ENCODE measurements around the gene ADCK1. TPM values are rescaled to one million over a fixed set of nuclear protein-coding genes. Genes with fewer than 3 reads are reported as not detected.
A peak's percentile ranks its signal among the peaks of the same experiment; 100 is the strongest.
"Not testable (repeated sequence)": the region's sequence is repeated elsewhere in the genome, so short reads cannot be mapped to it uniquely, and the experiment has no call there.

ADCK1 gene
- total RNA-seq, 1 donor from 2014 or later = 12.3 TPM

DNA sequence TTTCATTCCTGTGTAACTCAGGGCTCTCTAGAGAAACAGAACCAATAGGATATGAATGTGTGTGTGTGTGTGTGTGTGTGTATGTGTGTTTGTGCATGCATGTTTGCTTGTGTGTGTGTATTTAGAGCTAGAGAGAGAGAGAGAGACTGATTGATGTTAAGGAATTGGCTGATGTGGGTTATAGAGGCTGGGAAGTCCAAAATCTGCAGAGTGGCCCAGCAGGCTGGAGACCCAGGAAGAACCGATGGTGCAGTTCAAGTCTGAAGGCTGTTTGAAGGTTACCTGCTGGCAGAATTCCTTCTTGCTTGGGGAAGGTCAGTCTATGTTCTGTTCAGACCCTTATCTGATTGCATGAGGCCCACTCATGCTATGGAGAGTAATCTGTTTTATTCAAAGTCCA, 64.7 kb downstream of the ADCK1 start:
- no peak for DNase-seq (ENCODE audit: low read depth)

DNA sequence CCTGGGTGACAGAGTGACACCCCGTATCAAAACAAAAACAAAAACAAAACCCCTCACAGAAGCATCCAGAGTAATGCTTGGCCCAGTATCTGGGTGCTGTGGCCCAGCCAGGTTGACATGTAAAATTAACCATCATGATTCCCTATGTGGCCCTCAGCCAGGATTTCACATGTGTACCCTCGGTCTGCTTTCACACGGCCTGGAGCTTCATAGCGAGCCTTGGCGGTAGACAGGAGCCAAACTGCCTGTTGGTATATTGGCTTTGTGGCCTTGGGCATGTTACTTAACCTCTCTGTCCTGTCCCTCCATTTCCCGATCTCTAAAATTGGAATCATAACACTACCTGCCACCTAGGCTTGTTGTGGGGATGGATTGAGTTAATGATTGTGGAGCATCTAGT, 65.5 kb downstream of the ADCK1 start:
- DNase-seq (ENCODE audit: low read depth) = no peak

DNA sequence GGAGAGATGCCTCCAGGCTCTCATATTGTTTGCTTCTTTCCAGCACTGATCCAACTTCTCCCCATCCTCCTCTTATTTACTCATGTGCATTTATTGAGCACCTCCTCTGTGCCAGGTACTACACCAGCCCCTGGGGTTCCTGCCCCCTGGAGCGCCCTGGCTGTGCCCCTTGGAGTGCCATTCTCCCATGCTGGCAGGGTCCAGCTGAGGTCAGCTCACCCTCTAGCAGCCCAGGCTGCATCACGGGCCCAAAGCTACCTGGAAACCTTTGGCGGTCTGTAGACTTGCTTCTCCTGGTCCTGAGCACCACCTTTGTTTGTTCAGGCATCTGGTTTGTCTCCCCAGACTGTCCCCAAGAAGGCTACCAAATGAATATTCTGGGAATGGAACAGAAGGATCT, 67.0 kb downstream of the ADCK1 start:
- DNase-seq (ENCODE audit: low read depth) = no peak

DNA sequence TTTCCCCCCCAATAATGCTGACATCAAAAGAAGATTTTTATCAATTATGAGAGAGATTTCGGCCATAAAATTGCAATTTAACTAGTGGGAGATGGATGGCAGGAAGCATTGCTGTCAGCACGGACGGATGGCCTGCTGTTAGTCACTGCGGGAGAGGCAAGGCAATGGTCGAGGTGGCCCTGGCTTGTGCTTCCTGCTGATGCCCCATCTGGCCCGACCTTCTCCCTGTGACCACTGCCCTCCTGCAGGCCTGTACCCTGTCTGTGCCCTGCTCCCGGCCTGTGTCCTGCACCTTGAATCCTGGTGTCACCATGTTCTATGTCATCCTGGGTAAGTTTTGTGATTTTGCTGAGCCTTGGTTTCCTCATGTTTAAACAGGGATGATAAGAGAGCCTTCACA, 67.6 kb downstream of the ADCK1 start:
- no peak for DNase-seq (ENCODE audit: low read depth)

DNA sequence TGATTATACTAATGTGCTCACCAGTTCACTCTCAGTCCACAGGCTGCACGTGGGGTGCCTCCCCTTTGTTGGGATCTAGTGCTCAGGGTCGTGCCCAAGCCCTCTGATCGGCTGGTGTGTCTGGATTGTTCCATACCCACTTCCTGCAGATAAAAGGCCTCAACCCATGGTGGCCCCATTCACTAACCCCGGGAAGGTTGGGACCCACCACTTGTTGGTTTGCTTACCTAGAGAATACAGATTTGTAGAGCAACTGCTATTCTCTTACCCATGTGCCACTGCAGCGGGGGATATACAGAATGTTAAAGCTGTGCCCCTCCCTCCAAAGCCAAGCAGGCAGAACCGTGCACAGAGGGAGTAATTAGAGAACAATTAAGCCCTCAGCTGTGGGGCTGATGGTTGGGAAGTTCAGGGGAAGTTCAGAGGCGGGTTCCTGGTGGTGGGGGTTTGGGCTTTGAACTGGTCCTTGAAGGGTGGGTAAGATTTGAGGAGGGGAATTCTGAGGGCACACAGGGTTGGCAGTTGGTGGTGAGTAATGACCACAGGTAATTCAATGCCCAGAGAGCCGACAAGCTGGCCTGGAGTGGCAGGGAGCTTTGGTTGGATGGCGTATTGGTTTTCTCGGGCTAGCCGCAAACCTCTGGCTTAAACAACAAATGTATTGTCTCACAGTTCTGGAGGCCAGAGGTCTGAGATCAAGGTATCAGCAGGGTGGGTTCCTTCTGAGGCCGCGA, 68.8 kb downstream of the ADCK1 start:
- DNase-seq (ENCODE audit: low read depth) = peak; percentile 81

DNA sequence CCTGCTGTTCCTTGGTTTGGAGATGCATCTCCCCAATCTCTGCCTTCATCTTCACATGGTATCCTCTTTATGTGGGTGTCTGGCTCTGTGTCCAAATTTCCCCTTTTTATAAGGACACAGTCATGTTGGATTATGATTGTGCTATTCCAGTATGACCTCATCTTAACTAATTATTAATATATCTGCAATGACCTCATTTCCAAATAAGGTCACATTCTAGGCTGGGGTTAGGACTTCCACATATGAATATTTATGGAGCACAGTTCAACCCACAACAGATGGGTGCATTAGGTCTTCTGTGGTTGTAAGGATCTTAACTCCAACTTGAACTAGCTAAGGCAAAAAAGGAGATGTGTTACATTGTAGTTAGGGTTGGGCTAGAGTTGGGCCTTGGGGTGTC, 69.4 kb downstream of the ADCK1 start:
- DNase-seq (ENCODE audit: low read depth) = peak; percentile 46

DNA sequence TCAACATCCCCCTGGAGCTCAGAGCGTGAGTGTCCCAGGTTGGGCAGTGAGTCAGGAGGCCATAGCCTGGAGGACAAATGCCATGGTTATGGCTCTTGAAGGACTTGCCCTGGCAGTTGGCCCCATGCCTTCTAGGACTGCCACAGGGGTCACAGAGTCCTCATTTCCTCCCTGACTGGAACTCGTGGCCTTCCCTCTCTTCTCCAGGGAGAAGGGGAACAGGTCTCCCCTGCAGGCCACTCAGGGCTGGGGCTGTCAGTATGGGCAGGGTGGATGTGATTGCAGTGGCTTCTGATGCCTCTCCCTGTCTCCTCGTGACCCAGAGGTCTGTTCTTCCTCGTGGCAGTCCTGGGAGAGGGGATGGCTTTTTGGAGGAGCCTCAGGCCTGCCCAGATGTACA, 70.7 kb downstream of the ADCK1 start:
- DNase-seq (ENCODE audit: low read depth) = no peak

DNA sequence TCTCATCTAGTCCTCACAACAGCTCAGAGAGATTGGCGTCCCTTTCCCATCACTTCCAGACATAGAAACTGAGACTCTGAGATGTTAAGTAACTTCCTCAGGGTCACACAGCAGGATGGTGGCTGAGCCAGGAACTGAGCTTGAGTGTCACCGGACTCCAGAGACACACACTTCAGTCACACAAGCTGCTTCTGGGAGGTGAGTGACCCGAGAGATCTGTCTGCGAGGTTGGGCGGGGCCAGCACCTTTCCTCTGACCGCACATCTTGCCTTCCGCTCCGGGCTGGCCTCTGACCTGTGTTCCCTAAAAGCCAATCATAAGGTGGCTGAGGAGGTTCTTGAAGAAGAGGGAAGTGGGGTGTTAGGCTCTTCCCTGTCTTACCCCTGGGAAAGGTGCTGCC, 72.2 kb downstream of the ADCK1 start:
- no peak for DNase-seq (ENCODE audit: low read depth)

DNA sequence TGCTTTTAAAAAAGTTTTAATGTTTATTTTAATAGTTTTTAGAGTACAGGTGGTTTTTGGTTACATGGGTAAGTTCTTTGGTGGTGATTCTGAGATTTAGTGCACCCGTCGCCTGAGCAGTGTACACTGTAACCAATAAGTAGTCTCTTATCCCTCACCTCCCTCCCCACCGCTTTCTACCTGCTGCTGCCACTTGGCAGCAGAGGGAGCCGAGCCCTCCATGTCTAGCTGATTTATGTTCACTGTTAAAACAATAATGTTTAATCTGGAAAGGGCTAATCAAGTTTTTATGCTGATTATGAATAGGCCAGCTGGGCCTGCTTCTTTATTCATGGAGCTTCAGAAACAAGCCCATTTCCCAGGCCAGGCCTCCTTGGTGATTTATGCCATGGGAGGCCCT, 73.1 kb downstream of the ADCK1 start:
- no peak for DNase-seq (ENCODE audit: low read depth)

DNA sequence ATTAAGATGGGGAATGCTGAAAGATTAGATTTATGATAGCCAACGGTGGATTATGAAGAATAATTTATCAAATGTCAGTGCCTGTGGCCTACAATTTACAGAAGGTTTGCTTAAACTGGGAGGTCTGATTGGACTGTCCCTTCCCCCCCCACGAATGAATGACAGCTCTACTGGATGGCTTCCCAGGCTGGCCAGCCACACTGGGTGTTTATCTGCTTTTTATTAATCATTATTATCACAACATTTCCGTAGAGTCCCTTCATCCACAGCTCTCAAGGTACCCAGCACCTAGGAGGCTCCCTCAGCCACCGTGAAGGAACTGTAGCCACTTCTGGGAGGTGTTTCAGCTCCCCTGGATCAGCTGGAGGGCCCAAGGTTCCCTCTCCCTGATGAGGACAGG, 78.9 kb downstream of the ADCK1 start:
- DNase-seq (ENCODE audit: low read depth) = no peak

DNA sequence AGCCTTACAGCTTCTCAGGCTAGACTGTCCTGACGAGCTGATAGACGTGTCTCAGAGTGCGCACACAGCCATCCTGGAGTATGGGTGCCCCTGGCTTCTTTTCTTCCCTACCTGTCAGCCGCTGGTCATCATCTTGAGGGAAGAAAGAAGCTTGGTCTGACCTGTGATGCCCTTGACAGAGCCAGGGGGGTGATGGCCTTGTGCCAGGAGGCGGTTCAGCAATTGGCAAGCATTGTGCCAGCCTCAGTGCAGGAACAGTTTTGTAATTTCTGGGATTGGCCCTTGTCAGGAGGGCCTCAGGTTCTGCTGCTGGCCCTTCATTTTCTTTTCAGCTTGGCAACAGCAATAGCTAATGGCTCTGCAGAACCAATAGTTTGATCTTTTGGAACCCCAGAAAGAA, 80.1 kb downstream of the ADCK1 start:
- no peak for DNase-seq (ENCODE audit: low read depth)

DNA sequence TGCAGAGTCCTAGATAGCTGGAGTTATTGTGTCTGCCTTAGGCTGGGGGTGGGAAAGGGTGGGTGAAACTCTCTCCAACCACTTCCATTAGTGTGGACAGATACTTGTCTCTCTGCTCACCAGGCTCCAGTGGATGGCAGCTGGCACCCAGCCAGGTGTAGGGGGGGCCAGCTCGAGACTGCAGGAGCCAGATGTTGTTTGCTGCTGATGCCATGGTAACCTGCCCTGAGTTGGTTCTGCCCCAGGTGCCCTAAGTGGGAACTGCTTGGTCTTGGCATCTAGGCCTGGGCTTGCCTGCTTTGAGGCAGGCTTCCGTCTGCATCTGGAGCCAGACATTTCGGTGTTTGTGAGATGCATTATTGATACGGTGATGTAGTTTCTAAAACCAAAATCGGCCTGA, 82.2 kb downstream of the ADCK1 start:
- peak; percentile 39 for DNase-seq (ENCODE audit: low read depth)

DNA sequence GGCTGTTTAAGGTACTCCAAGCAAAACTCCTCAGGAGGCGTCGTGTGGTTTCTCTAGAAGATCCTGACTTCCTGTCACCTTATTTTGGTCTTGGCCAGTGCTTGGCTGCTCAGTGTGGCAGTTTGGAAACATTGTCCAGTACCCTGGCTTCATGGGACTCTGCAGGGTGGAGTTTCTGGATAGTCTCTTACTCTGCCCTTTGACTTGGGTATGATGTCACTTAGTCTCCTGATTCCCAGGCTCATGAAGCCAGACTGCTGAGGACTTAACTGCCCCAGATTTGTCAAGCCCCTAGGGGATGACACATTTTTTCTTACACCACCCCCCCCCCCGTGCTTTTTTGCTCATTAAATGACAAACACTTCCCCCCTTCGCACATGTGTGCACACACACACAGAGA, 82.7 kb downstream of the ADCK1 start:
- peak; percentile 37 for DNase-seq (ENCODE audit: low read depth)

DNA sequence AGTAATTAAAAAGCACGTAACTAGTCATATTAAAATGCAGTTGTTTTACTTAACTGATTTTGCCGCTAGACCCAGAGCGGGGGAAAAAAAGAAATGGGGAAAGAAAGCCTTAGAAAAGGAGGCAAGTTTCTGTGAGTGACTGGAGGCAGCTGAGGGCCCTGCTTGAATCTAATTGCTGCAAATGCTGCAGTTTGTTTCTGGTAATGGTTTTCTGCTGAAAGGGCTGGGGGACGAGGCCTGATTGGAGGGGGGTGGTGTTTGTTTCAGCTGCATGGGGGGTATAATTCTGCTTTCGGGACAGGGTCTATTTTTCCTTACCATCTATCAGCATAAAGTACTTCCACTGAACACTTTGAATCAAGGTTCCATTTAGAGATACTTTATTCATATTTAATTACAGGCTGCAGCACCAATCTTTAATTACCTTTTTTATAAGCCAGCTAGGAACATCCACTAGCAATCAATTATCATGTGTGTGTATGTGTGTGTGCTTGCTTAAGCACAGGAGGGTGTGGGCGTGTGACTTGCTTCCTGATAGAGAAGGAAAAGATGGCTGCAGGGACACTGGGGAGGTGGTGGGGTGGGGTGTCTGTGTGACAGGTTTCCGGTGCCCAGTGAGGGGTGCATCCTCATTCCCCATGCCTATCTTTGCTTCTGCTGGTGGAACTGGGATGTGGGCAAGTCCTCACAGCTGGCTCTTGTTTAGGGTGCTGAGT, 83.4 kb downstream of the ADCK1 start:
- no peak for DNase-seq (ENCODE audit: low read depth)

DNA sequence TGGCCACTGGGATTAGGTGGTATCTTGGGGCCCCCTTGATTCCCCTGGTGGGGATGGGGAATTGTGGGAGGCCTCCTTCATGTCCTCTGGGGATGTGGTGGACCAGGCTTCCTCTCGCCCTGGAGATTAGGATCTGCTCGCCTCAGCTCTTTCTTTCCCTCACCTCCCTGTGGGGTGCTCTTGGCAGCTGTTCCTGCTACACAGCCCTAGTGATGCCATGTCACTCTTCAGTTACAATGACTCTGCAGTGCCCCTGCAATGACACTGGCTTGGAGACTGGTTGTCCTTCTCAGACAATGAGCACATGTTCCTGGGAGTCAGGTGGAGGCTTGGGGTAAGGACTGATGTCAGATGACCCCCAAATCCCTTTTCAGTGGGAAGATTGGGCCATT, 83.9 kb downstream of the ADCK1 start:
- DNase-seq (ENCODE audit: low read depth) = peak; percentile 54

DNA sequence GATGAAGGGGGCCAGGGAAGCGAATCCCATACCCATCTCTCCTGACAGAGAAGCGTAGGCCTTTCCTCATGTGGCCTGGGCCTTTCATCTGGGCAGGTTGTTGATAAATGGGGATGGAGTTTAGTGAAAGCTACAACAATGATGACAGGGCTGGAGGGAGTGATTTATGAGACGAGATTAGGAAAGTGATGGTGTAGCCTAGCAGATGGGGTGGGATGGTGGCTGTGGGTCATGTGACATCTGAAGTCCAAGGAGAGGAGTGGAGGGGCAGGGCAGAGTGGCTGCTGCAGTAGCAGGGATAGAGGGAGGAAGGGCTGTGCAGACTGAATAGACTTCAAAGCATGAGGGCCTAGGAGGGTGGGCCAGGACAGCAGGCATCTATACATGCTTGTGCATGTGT, 85.5 kb downstream of the ADCK1 start:
- no peak for DNase-seq (ENCODE audit: low read depth)

DNA sequence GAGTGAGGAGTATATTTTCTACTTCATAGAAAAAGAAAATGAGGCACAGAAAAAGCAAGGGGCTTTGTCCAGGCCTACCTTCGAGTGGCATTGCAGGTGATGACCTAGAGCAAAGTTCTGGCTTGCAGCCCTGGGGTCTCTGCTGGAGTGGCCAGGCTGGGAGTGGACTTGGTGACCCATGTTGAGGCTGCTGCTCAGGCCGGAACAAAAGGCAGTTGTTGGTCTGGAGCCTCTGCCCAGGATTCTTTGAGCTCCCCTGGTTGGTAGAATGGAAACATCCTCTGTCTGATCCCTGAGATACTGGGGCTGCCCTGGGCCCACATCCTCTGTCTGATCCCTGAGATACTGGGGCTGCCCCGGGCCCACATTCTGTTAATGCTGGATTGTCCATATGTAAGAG, 86.1 kb downstream of the ADCK1 start:
- no peak for DNase-seq (ENCODE audit: low read depth)

DNA sequence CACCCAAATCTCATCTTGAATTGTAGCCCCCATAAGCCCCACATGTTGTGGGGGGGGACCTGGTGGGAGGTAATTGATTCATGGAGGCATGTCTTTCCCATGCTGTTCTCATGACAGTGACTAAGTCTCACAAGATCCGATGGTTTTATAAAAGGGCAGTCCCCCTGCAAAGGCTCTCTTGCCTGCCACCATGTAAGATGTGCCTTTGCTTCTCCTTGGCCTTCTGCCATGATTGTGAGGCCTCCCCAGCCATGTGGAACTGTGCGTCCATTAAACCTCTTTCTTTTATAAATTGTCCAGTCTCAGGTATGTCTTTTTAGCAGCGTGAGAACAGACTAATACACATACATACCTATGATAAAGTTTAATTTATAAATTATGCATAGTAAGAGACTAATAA, 89.0 kb downstream of the ADCK1 start:
- not testable (repeated sequence) for DNase-seq (ENCODE audit: low read depth)

DNA sequence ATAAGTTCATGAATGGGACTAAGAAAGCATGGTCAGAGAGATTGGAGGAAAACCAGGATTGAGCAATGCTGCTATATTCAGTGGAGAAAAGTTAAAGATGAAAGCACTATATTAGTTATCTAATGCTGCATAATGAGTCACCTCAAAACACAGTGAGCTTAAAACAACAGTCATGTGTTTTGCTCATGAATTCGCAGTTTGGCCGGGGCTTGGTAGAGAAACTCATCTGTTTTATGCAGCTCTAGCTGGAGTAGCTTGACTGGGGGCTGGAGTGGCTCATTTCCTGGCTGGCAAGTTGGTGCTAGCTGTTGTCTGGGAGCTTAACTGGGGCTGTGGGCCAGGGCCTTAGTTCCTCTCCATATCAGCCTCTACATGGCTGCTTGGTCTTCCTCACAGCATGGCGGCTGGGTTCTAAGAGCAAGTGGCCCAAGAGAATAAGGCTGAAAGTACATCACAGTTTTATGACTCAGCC, 90.1 kb downstream of the ADCK1 start:
- DNase-seq (ENCODE audit: low read depth) = peak; percentile 24

DNA sequence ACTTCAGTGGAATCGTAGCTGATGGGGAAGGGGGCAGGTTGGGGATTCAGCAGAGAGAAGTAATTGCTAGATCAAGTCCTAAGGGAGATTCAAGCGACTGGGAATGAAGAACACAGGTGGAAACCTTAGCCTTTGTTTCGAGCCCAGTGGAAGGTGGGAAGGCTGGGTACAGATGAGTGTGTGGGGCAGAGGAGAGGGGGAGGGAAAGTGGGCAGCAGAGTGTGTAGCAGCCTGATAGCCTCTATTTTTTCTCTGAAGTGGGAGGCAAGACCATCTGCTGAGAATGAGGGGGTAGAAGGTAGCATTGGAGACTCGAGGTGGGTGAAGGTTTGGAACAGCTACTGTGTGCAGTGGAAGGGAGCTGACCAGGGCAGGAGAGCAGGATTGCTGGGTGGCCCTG, 91.0 kb downstream of the ADCK1 start:
- no peak for DNase-seq (ENCODE audit: low read depth)

DNA sequence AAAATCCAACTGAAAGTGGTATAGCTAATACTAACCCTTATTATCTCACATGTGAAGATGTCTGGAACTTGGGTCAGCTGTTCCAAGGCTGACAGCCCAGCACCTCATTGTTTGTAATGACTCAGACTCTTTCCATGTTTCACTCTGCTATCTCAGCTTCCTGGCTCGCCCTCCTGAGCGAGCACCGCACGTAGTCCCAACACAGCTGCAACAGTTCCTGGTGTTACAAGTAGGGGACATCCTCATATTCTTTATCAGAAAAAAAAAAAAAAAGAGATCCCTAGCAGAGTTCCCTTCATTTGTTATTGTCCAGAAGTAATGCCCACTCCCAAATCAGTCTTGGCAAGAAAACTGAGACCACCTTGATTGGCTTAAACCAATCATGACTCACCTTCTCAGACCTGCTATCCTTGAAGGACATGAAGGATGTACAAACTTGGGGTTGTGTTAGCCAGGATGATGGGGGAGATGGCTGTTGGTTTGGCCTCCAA, 92.5 kb downstream of the ADCK1 start:
- peak; percentile 65 for DNase-seq (ENCODE audit: low read depth)

DNA sequence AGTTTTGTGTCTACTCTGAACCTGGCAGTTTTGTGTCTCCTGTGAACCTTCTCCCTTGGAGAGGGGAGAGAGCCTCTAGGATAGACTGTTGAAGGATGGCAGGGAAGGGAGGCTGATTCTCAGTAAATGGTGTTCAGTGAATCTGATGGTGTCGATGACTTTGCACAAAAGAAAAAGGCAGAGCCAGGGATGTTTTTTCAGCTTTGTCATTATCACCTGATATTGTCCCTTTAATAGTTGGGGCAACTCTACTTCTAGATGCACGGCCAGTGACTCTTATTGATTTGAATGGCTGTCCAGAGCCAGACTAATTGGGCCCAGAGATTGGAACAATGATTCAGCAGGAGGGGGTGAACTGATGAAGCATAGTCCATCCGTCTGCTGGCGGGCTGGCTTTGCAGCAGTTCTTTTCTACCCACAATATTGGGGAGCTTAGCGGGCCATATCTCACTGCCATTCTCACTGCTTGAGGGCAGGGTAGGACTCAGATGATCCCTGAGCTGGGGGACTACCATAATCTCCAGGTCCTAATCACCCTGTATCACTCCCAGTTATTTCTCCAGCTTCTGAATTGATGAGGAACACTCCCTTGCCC, 93.1 kb downstream of the ADCK1 start:
- no peak for DNase-seq (ENCODE audit: low read depth)
